SK-N-SH treated with all-trans-retinoic acid at 6 μM for 48 hours (cell line): ENCODE measurements around the gene PKNOX2.
A peak's percentile ranks its signal among the peaks of the same experiment; 100 is the strongest.

Experiments used
- ATAC-seq: fragments of 200-7000 bp; cut with Tn5 transposase; 3 replicates; pipeline ENCODE4 v1.9.1; 2020; ENCODE audit warnings: mild to moderate bottlenecking, moderate library complexity
- ARNTL ChIP-seq: fragments of 450-650 bp; formaldehyde crosslinking; IDR thresholded peaks from 2 replicates; pipeline ENCODE4 v1.5.0; 2020; ENCODE audit warnings: low read depth, mild to moderate bottlenecking, moderate library complexity, borderline replicate concordance
- BACH2 ChIP-seq: fragments of 250-450 bp; sonication (Bioruptor Pico); IDR thresholded peaks from 2 replicates; pipeline ENCODE4 v1.9.0; 2021; ENCODE audit warnings: mild to moderate bottlenecking, borderline replicate concordance
- CSDC2 ChIP-seq: fragments of 250-450 bp; sonication (Bioruptor Pico); IDR thresholded peaks from 2 replicates; pipeline ENCODE4 v1.5.0; 2020; ENCODE audit warnings: mild to moderate bottlenecking, moderate library complexity
- ESRRG ChIP-seq: fragments of 250-450 bp; sonication (Bioruptor Pico); IDR thresholded peaks from 2 replicates; pipeline ENCODE4 v1.6.1; 2021; ENCODE audit warnings: mild to moderate bottlenecking
- GLIS3 ChIP-seq: fragments of 250-450 bp; sonication (Bioruptor Pico); IDR thresholded peaks from 2 replicates; pipeline ENCODE4 v1.5.0; 2020; ENCODE audit warnings: mild to moderate bottlenecking, moderate library complexity
- ISL1 ChIP-seq: fragments of 250-450 bp; sonication (Bioruptor Pico); IDR thresholded peaks from 2 replicates; pipeline ENCODE4 v2.1.2; 2022; ENCODE audit warnings: mild to moderate bottlenecking, moderate library complexity
- OSR1 ChIP-seq: fragments of 250-450 bp; sonication (Bioruptor Pico); IDR thresholded peaks from 2 replicates; pipeline ENCODE4 v1.8.0; 2022; ENCODE audit warnings: moderate library complexity, mild to moderate bottlenecking, inconsistent platforms
- PPARA ChIP-seq: fragments of 250-450 bp; sonication (Bioruptor Pico); IDR thresholded peaks from 2 replicates; pipeline ENCODE4 v1.5.0; 2020; ENCODE audit warnings: mild to moderate bottlenecking, borderline replicate concordance
- RARB ChIP-seq: fragments of 250-450 bp; sonication (Bioruptor Pico); IDR thresholded peaks from 2 replicates; pipeline ENCODE4 v1.8.0; 2021; ENCODE audit warnings: mild to moderate bottlenecking, moderate library complexity
- SNAI2 ChIP-seq: fragments of 250-450 bp; sonication (Bioruptor Pico); IDR thresholded peaks from 2 replicates; pipeline ENCODE4 v1.5.0; 2020; ENCODE audit warnings: mild to moderate bottlenecking, moderate library complexity
- TOX ChIP-seq: fragments of 250-450 bp; sonication (Bioruptor Pico); IDR thresholded peaks from 2 replicates; pipeline ENCODE4 v1.8.0; 2021; ENCODE audit warnings: mild to moderate bottlenecking, moderate library complexity, borderline replicate concordance
- ZFP3 ChIP-seq: fragments of 250-450 bp; sonication (Bioruptor Pico); IDR thresholded peaks from 2 replicates; pipeline ENCODE4 v1.5.0; 2020; ENCODE audit warnings: mild to moderate bottlenecking, moderate library complexity
- ZFP30 ChIP-seq: fragments of 450-650 bp; formaldehyde crosslinking; IDR thresholded peaks from 2 replicates; pipeline ENCODE4 v1.5.0; 2022; ENCODE audit warnings: mild to moderate bottlenecking, moderate library complexity
- ZNF565 ChIP-seq: fragments of 450-650 bp; formaldehyde crosslinking; conservative IDR thresholded peaks from 2 replicates; pipeline ENCODE4 v1.5.0; 2020; ENCODE audit warnings: low read depth, mild to moderate bottlenecking, moderate library complexity
- ZNF70 ChIP-seq: fragments of 450-650 bp; formaldehyde crosslinking; IDR thresholded peaks from 2 replicates; pipeline ENCODE4 v1.5.0; 2020; ENCODE audit warnings: mild to moderate bottlenecking, moderate library complexity
- ZNF8 ChIP-seq: fragments of 450-650 bp; formaldehyde crosslinking; IDR thresholded peaks from 2 replicates; pipeline ENCODE4 v1.5.0; 2020; ENCODE audit warnings: mild to moderate bottlenecking, moderate library complexity
- TF ChIP-seq, protein P1 (sequence below): fragments of 250-450 bp; sonication (Bioruptor Pico); IDR thresholded peaks from 2 replicates; pipeline ENCODE4 v1.5.1; 2021; ENCODE audit warnings: mild to moderate bottlenecking, moderate library complexity
- TF ChIP-seq, protein P2 (sequence below): fragments of 250-450 bp; sonication (Bioruptor Pico); IDR thresholded peaks from 2 replicates; pipeline ENCODE4 v1.5.1; 2020; ENCODE audit warnings: low read depth, mild to moderate bottlenecking, moderate library complexity
- TF ChIP-seq, protein P3 (sequence below): fragments of 250-450 bp; sonication (Bioruptor Pico); IDR thresholded peaks from 2 replicates; pipeline ENCODE4 v1.8.0; 2020; ENCODE audit warnings: mild to moderate bottlenecking, moderate library complexity, borderline replicate concordance
- TF ChIP-seq, protein P4 (sequence below): fragments of 250-450 bp; sonication (Bioruptor Pico); IDR thresholded peaks from 2 replicates; pipeline ENCODE4 v1.5.0; 2020; ENCODE audit warnings: mild to moderate bottlenecking, moderate library complexity
- TF ChIP-seq, protein P5 (sequence below): fragments of 250-450 bp; sonication (Bioruptor Pico); IDR thresholded peaks from 2 replicates; pipeline ENCODE4 v1.8.0; 2021; ENCODE audit warnings: low read depth, mild to moderate bottlenecking, moderate library complexity, borderline replicate concordance

PKNOX2 gene

DNA sequence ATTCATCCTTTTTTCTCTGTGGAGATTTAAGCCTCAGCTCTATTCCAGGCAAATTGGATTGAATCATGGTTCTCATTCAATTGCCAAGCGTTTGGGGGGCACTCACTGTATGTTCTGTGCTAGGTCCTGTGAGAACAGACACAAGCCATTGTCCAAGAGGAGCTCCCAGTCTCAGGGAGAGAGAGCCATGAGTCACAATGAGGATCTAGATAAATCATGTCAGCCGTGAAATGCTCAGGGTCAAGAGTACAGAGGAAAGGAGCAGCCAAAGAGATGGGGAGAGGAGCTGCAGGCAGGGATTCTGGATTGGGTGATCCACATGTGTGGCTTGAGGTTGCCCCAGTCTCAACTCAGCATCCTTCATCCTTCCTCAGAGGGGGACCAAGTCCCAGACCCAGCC is 237.9 kb downstream of the PKNOX2 start (continued):
- TF ChIP-seq RARB (CRISPR knock-in tag): no peak
- TF ChIP-seq ZNF565 (CRISPR knock-in tag): no peak
- no peak for TF ChIP-seq ARNTL (CRISPR knock-in tag)
- no peak for TF ChIP-seq ISL1 (CRISPR knock-in tag)

DNA sequence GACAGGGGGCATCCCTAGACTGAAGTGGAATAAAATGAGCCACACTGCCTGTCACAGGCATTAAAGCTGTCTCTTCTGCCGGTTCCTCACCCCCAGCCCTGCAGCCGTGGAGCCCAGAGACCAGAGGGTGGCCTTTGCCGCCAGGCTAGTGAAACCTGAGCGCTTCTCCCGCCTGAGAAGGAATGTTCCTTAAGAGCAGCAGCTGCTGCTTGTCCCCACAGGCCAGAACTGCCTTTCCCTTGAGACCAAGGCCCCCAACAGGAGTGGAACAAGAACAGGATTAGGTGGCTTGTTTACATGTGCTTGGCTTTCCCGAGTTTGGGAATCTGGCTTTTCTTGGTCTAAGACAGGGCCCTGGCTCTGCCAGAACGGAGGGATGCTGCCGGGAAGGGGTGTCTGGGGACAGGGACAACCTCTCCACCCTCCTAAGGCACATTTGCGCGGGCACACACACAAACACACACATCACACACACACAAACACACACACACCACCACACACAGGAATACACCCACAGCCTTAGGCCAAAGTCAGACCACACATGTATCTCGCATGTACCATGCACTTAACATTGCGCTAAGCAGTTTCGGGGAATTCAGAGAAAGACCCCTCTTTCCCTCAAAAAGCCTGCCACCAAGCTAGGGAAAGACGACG is 239.7 kb downstream of the PKNOX2 start:
- peak; percentile 5; the same call in 2 of the 3 replicates for ATAC-seq
- TF ChIP-seq ESRRG (CRISPR knock-in tag) (no peak), OSR1 (CRISPR knock-in tag) (no peak), ZFP30 (CRISPR knock-in tag) (no peak), BACH2 (CRISPR knock-in tag) (no peak), ZNF70 (CRISPR knock-in tag) (no peak), RARB (CRISPR knock-in tag) (no peak), ZFP3 (CRISPR knock-in tag) (no peak), ZNF565 (CRISPR knock-in tag) (no peak), ARNTL (CRISPR knock-in tag) (no peak), GLIS3 (no peak), PPARA (CRISPR knock-in tag) (no peak), TOX (CRISPR knock-in tag) (no peak), SNAI2 (CRISPR knock-in tag) (no peak), ZNF8 (CRISPR knock-in tag) (no peak), CSDC2 (CRISPR knock-in tag) (no peak)
- TF ChIP-seq, protein P1, sequence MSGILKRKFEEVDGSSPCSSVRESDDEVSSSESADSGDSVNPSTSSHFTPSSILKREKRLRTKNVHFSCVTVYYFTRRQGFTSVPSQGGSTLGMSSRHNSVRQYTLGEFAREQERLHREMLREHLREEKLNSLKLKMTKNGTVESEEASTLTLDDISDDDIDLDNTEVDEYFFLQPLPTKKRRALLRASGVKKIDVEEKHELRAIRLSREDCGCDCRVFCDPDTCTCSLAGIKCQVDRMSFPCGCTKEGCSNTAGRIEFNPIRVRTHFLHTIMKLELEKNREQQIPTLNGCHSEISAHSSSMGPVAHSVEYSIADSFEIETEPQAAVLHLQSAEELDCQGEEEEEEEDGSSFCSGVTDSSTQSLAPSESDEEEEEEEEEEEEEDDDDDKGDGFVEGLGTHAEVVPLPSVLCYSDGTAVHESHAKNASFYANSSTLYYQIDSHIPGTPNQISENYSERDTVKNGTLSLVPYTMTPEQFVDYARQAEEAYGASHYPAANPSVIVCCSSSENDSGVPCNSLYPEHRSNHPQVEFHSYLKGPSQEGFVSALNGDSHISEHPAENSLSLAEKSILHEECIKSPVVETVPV: no peak
- TF ChIP-seq, protein P2, sequence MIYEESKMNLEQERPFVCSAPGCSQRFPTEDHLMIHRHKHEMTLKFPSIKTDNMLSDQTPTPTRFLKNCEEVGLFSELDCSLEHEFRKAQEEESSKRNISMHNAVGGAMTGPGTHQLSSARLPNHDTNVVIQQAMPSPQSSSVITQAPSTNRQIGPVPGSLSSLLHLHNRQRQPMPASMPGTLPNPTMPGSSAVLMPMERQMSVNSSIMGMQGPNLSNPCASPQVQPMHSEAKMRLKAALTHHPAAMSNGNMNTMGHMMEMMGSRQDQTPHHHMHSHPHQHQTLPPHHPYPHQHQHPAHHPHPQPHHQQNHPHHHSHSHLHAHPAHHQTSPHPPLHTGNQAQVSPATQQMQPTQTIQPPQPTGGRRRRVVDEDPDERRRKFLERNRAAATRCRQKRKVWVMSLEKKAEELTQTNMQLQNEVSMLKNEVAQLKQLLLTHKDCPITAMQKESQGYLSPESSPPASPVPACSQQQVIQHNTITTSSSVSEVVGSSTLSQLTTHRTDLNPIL: no peak
- TF ChIP-seq, protein P3, sequence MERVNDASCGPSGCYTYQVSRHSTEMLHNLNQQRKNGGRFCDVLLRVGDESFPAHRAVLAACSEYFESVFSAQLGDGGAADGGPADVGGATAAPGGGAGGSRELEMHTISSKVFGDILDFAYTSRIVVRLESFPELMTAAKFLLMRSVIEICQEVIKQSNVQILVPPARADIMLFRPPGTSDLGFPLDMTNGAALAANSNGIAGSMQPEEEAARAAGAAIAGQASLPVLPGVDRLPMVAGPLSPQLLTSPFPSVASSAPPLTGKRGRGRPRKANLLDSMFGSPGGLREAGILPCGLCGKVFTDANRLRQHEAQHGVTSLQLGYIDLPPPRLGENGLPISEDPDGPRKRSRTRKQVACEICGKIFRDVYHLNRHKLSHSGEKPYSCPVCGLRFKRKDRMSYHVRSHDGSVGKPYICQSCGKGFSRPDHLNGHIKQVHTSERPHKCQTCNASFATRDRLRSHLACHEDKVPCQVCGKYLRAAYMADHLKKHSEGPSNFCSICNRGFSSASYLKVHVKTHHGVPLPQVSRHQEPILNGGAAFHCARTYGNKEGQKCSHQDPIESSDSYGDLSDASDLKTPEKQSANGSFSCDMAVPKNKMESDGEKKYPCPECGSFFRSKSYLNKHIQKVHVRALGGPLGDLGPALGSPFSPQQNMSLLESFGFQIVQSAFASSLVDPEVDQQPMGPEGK (CRISPR knock-in tag): no peak
- TF ChIP-seq, protein P4, sequence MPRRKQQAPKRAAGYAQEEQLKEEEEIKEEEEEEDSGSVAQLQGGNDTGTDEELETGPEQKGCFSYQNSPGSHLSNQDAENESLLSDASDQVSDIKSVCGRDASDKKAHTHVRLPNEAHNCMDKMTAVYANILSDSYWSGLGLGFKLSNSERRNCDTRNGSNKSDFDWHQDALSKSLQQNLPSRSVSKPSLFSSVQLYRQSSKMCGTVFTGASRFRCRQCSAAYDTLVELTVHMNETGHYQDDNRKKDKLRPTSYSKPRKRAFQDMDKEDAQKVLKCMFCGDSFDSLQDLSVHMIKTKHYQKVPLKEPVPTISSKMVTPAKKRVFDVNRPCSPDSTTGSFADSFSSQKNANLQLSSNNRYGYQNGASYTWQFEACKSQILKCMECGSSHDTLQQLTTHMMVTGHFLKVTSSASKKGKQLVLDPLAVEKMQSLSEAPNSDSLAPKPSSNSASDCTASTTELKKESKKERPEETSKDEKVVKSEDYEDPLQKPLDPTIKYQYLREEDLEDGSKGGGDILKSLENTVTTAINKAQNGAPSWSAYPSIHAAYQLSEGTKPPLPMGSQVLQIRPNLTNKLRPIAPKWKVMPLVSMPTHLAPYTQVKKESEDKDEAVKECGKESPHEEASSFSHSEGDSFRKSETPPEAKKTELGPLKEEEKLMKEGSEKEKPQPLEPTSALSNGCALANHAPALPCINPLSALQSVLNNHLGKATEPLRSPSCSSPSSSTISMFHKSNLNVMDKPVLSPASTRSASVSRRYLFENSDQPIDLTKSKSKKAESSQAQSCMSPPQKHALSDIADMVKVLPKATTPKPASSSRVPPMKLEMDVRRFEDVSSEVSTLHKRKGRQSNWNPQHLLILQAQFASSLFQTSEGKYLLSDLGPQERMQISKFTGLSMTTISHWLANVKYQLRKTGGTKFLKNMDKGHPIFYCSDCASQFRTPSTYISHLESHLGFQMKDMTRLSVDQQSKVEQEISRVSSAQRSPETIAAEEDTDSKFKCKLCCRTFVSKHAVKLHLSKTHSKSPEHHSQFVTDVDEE (CRISPR knock-in tag): no peak
- TF ChIP-seq, protein P5, sequence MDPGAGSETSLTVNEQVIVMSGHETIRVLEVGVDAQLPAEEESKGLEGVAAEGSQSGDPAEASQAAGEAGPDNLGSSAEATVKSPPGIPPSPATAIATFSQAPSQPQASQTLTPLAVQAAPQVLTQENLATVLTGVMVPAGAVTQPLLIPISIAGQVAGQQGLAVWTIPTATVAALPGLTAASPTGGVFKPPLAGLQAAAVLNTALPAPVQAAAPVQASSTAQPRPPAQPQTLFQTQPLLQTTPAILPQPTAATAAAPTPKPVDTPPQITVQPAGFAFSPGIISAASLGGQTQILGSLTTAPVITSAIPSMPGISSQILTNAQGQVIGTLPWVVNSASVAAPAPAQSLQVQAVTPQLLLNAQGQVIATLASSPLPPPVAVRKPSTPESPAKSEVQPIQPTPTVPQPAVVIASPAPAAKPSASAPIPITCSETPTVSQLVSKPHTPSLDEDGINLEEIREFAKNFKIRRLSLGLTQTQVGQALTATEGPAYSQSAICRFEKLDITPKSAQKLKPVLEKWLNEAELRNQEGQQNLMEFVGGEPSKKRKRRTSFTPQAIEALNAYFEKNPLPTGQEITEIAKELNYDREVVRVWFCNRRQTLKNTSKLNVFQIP (CRISPR knock-in tag): no peak
- TF ChIP-seq, all 23 proteins: peak for 0
